Muscle layer of colon (tissue), 2 donors: ENCODE results near the gene DDR1.
"Not testable (repeated sequence)": the region's sequence is repeated elsewhere in the genome, so short reads cannot be mapped to it uniquely, and the experiment has no call there.

Experiments
- H3K27ac ChIP-seq: one replicate; pipeline ENCODE4 v1.7.0; 2013; ENCODE audit warnings: low read depth, mild to moderate bottlenecking, low read length, moderate library complexity
- H3K27me3 ChIP-seq, 2 donors: one replicate each; pipeline ENCODE4 v1.7.0; 2013; ENCODE audit warnings: low read length in 2 of 2, mild to moderate bottlenecking in 2 of 2; ENCODE audit not compliant: insufficient read depth in 2 of 2, control insufficient read depth in 1 of 2
- H3K36me3 ChIP-seq: one replicate; pipeline ENCODE4 v1.7.0; 2013; ENCODE audit warnings: mild to moderate bottlenecking, low read length; ENCODE audit not compliant: insufficient read depth
- H3K4me1 ChIP-seq: one replicate; pipeline ENCODE4 v1.7.0; 2013; ENCODE audit warnings: mild to moderate bottlenecking, low read length; ENCODE audit not compliant: insufficient read depth
- H3K4me3 ChIP-seq, 2 donors: one replicate each; pipeline ENCODE4 v1.7.0; 2013; ENCODE audit warnings: low read length in 2 of 2, low read depth in 1 of 2, mild to moderate bottlenecking in 1 of 2, moderate library complexity in 1 of 2
- H3K9ac ChIP-seq: one replicate; pipeline ENCODE4 v1.7.0; 2013; ENCODE audit warnings: low read length
- H3K9me3 ChIP-seq: one replicate; pipeline ENCODE4 v1.7.0; 2013; ENCODE audit warnings: mild to moderate bottlenecking, low read length
- donor health status: abdominal sarcoma.
- donor health status: Adenocarcinoma of cecum.

DDR1 gene

GRCh38 chr6:30855429-30856075 lies 28.8 kb upstream of the DDR1 start:
- no peaks in the 10 kb centered on the region for H3K9me3 ChIP-seq
- no peak overlapping the region for H3K4me3 ChIP-seq
- H3K27ac ChIP-seq, result no peak overlapping the region
- no peaks in the 10 kb centered on the region for H3K36me3 ChIP-seq
- H3K9ac ChIP-seq, result no peak overlapping the region
- no peaks in the 10 kb centered on the region for H3K27me3 ChIP-seq
- H3K4me1 ChIP-seq, result no peaks in the 10 kb centered on the region

DNA sequence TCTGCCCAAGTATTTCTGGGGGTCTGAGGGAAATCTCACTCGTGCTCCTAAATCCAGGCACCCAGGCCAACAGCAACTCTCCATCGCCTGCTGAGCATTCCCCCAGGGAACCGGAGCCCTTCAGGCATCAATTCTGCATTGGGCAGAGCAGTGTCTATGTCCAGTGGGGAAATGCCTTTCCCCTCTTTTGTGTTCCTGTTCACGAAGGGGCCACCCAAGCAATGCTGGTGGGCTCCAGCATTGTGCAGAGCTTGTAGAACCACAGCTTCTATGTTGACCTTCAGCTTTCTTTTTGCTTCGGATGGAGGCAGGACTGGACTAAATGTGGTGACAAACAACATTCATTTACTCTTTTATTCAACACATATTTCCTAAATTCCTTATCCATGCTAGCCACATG lies 27.2 kb upstream of the DDR1 start:
- H3K27ac ChIP-seq, result no peak overlapping the region
- H3K4me3 ChIP-seq, result no peak overlapping the region

DNA sequence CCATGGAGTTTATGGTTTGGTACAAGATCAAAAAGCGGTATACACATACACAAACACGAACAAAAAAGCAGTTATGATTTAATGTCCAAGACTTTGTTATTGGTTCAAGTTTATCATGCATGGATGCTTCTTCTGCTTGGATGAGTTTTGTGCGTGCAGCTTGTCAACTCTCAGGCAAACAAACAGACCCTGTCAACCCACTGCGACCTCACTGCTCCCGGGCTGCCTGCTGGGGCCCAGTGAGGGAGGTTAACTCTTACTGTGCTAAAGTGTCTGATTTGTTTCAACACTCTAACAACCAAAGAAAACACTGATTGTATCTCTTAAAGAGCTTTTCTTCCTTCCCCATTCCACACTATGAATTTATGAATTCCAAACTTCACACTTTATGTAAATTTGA lies 26.8 kb upstream of the DDR1 start:
- no peaks in the 10 kb centered on the region for H3K4me1 ChIP-seq
- no peak overlapping the region for H3K9ac ChIP-seq
- no peak overlapping the region for H3K4me3 ChIP-seq
- H3K9me3 ChIP-seq, result no peaks in the 10 kb centered on the region
- H3K27ac ChIP-seq, result no peak overlapping the region
- H3K27me3 ChIP-seq, result no peaks in the 10 kb centered on the region
- no peaks in the 10 kb centered on the region for H3K36me3 ChIP-seq

More for the DNA sequence above, 27.2 kb upstream of the DDR1 start:
- H3K36me3 ChIP-seq, result no peaks in the 10 kb centered on the region
- H3K27me3 ChIP-seq, result no peaks in the 10 kb centered on the region
- H3K9me3 ChIP-seq, result no peaks in the 10 kb centered on the region
- H3K9ac ChIP-seq, result no peak overlapping the region
- no peaks in the 10 kb centered on the region for H3K4me1 ChIP-seq

- not testable (repeated sequence) for H3K27me3 ChIP-seq, H3K9ac ChIP-seq, H3K4me1 ChIP-seq, H3K27ac ChIP-seq, H3K9me3 ChIP-seq, H3K4me3 ChIP-seq, H3K36me3 ChIP-seq
Observed at GRCh38 chr6:30859726-30860125, 24.6 kb upstream of the DDR1 start.

- no peak overlapping the region for H3K9ac ChIP-seq
- no peaks in the 10 kb centered on the region for H3K4me1 ChIP-seq
- no peak overlapping the region for H3K4me3 ChIP-seq
- H3K36me3 ChIP-seq, result no peaks in the 10 kb centered on the region
- H3K9me3 ChIP-seq, result no peaks in the 10 kb centered on the region
- no peaks in the 10 kb centered on the region for H3K27me3 ChIP-seq
- no peak overlapping the region for H3K27ac ChIP-seq
Observed at GRCh38 chr6:30861257-30862048, 22.9 kb upstream of the DDR1 start.

DNA sequence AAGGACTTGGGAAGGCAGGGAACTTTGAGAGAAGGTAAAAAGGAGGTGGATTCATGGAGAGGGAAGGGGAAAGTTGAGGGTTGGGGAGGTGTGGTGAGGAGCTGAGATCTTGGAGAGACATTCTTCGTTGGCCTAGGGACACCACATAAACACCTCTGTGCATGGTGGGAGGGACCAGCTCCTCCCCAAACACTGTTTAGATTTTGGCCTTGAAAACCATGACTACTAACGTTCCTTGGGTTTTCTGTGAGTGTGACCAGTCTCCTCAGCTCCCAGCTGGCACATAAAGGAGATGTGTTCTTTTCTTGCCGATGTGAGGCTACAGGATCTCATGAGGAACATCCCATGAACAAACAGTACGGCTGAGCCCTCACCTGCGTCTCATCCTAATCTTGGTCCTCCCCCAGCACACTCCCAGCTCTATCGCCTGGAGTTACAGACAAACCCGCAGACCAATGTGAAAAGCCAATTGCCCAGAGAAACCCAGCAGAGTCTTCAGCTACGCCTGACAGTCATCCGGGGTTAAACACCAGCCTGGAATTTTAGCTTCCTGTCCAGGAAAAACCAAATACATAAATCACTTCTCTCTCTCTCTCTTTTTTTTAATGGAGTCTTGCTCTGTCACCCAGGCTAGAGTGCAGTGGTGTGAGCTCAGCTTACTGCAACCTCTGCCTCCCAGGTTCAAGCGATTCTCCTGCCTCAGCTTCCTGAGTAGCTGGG lies 22.0 kb upstream of the DDR1 start:
- Histone ChIP-seq H3K4me1 (no peaks in the 10 kb centered on the region), H3K36me3 (no peaks in the 10 kb centered on the region), H3K4me3 (no peak overlapping the region), H3K27ac (no peak overlapping the region), H3K9ac (no peak overlapping the region), H3K9me3 (no peaks in the 10 kb centered on the region), H3K27me3 (no peaks in the 10 kb centered on the region)

- no peaks in the 10 kb centered on the region for H3K27me3 ChIP-seq
- H3K9me3 ChIP-seq, result no peaks in the 10 kb centered on the region
- H3K4me1 ChIP-seq, result no peaks in the 10 kb centered on the region
Observed at GRCh38 chr6:30864325-30864724, 20.0 kb upstream of the DDR1 start.

GRCh38 chr6:30869241-30869749 lies 15.0 kb upstream of the DDR1 start:
- not testable (repeated sequence) for H3K4me3 ChIP-seq, H3K9ac ChIP-seq, H3K9me3 ChIP-seq, H3K4me1 ChIP-seq, H3K36me3 ChIP-seq, H3K27ac ChIP-seq, H3K27me3 ChIP-seq

More at GRCh38 chr6:30864325-30864724, 20.0 kb upstream of the DDR1 start:
- H3K9ac ChIP-seq, result no peak overlapping the region
- no peak overlapping the region for H3K4me3 ChIP-seq
- H3K27ac ChIP-seq, result no peak overlapping the region
- H3K36me3 ChIP-seq, result no peaks in the 10 kb centered on the region

GRCh38 chr6:30870546-30870945 lies 13.8 kb upstream of the DDR1 start:
- Histone ChIP-seq H3K4me1 (no peaks in the 10 kb centered on the region), H3K4me3 (no peak overlapping the region), H3K9ac (no peak overlapping the region), H3K36me3 (no peaks in the 10 kb centered on the region), H3K27me3 (no peaks in the 10 kb centered on the region), H3K9me3 (no peaks in the 10 kb centered on the region), H3K27ac (no peak overlapping the region)

DNA sequence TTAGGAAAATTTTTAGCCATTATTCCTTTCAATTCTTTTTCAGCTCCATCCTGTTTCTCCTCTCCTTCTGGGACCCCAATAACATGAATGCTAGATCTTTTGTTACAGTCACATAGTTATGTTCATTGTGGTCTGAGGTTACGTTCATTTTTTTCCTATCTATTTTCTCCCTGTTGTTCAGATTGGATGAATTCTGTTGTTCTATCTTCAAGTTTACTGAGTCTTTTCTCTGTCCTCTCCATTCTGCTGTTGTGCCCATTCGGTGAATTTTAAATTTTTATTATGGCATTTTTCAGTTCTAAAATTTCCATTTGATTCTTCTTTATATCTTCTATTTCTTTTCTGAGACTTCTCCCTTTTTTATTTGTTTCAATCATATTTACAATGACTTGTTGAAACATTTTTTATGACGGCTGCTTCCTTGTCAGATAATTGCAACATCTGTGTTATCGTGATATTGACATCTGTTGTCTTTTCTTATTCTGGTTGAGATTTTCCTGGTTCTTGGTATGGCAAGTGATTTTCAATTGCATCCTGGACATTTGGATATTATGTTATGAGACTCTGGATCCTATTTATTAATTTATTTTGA lies 12.6 kb upstream of the DDR1 start:
- no peaks in the 10 kb centered on the region for H3K9me3 ChIP-seq
- no peaks in the 10 kb centered on the region for H3K27me3 ChIP-seq
- H3K9ac ChIP-seq, result no peak overlapping the region
- no peaks in the 10 kb centered on the region for H3K36me3 ChIP-seq
- H3K4me3 ChIP-seq, result no peak overlapping the region
- no peak overlapping the region for H3K27ac ChIP-seq
- peaks cover 7% of the 10 kb centered on the region for H3K4me1 ChIP-seq

DNA sequence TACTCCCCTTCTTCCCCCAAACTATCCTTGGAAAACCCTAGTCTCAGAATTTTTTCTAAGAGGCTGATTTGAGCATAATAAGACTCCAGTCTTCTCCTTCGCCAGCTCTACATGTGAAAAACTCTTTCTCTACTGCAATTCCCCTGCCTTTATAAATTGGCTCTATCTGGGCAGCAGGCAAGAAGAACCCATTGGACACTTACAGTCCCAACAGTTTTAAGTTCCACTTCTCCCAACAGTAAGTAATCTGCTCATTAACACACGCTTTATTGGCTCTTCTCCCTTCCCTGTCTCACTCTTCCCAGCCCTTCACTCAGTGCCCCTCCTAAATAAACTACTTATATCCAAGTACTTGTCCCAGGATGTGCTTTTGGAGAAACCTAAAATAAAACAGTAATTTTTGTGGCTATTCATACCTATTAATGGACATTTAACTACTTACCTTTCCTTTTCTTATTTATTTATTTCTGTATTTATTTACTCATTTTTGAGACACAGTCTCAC lies 11.1 kb upstream of the DDR1 start:
- no peaks in the 10 kb centered on the region for H3K9me3 ChIP-seq
- H3K4me1 ChIP-seq, result peaks cover 14% of the 10 kb centered on the region
- no peak overlapping the region for H3K4me3 ChIP-seq
- H3K9ac ChIP-seq, result no peak overlapping the region
- no peak overlapping the region for H3K27ac ChIP-seq
- no peaks in the 10 kb centered on the region for H3K27me3 ChIP-seq
- no peaks in the 10 kb centered on the region for H3K36me3 ChIP-seq
